Effector memory CD8-positive, alpha-beta T cell (primary cell): ENCODE measurements around the gene RASAL2.

Experiments used
- ATAC-seq: fragments of 150-1000 bp; cut with Tn5 transposase; replicated peaks from 2 replicates; pipeline ENCODE4 v1.10.0; 2021; ENCODE audit warnings: mild to moderate bottlenecking, moderate library complexity
- DNase-seq, 3 experiments: peaks; one replicate each; pipeline ENCODE4 v3.0.0; 2021
- H3K27ac Mint-ChIP-seq, 2 donors: one replicate each; pipeline ENCODE4 v1.8.0; 2022; ENCODE audit warnings: mild to moderate bottlenecking in 2 of 2, mixed read lengths in 2 of 2, moderate library complexity in 2 of 2
- H3K27me3 Mint-ChIP-seq, 2 donors: one replicate each; pipeline ENCODE4 v1.8.0; 2022; ENCODE audit warnings: mixed read lengths in 2 of 2
- H3K36me3 Mint-ChIP-seq: one replicate; pipeline ENCODE4 v1.8.0; 2022; ENCODE audit warnings: mild to moderate bottlenecking, moderate library complexity, mixed read lengths; ENCODE audit not compliant: insufficient read depth
- H3K4me1 Mint-ChIP-seq, 2 donors: one replicate each; pipeline ENCODE4 v1.8.0; 2022; ENCODE audit warnings: low read depth in 2 of 2, mixed read lengths in 2 of 2
- H3K4me3 Mint-ChIP-seq, 2 donors: one replicate each; pipeline ENCODE4 v1.8.0; 2022; ENCODE audit warnings: mild to moderate bottlenecking in 2 of 2, mixed read lengths in 2 of 2, moderate library complexity in 2 of 2
- H3K9me3 Mint-ChIP-seq, 2 donors: one replicate each; pipeline ENCODE4 v1.8.0; 2022; ENCODE audit warnings: mixed read lengths in 2 of 2

Gene RASAL2

GRCh38 chr1:178060789-178061556 is 32.9 kb upstream of the RASAL2 start:
- H3K36me3 Mint-ChIP-seq = no peaks in the 10 kb centered on the region
- peaks cover 7 to 12% of the 10 kb centered on the region in 2 donors for H3K9me3 Mint-ChIP-seq
- H3K27me3 Mint-ChIP-seq = no peaks in the 10 kb centered on the region
- DNase-seq (no peak), ATAC-seq (no peak)
- H3K27ac Mint-ChIP-seq = no peak overlapping the region
- H3K4me3 Mint-ChIP-seq = no peak overlapping the region
- H3K4me1 Mint-ChIP-seq = no peaks in the 10 kb centered on the region

- H3K4me1 Mint-ChIP-seq = no peaks in the 10 kb centered on the region
- ATAC-seq (no peak), DNase-seq (no peak)
- H3K36me3 Mint-ChIP-seq = no peaks in the 10 kb centered on the region
- H3K27ac Mint-ChIP-seq = no peak overlapping the region
- H3K9me3 Mint-ChIP-seq = peaks cover 11 to 13% of the 10 kb centered on the region in 2 donors
- no peak overlapping the region for H3K4me3 Mint-ChIP-seq
- no peaks in the 10 kb centered on the region for H3K27me3 Mint-ChIP-seq
These were observed 32.3 kb upstream of the RASAL2 start for GRCh38 chr1:178061620-178062019.

- no peak for DNase-seq
- Mint-ChIP-seq H3K27ac (no peak overlapping the region), H3K36me3 (no peaks in the 10 kb centered on the region), H3K27me3 (no peaks in the 10 kb centered on the region), H3K4me1 (no peaks in the 10 kb centered on the region), H3K9me3 (peaks cover 15 to 24% of the 10 kb centered on the region in 2 donors), H3K4me3 (no peak overlapping the region)
- ATAC-seq = no peak
These were observed 29.6 kb upstream of the RASAL2 start for GRCh38 chr1:178064191-178064821.

GRCh38 chr1:178065250-178065649 is 28.7 kb upstream of the RASAL2 start:
- H3K36me3 Mint-ChIP-seq = no peaks in the 10 kb centered on the region
- DNase-seq = no peak
- H3K4me3 Mint-ChIP-seq = no peak overlapping the region
- no peak for ATAC-seq
- H3K27ac Mint-ChIP-seq = no peak overlapping the region
- H3K4me1 Mint-ChIP-seq = no peaks in the 10 kb centered on the region
- H3K9me3 Mint-ChIP-seq = peaks cover 15 to 19% of the 10 kb centered on the region in 2 donors
- H3K27me3 Mint-ChIP-seq = no peaks in the 10 kb centered on the region

- Mint-ChIP-seq H3K36me3 (no peaks in the 10 kb centered on the region), H3K4me3 (no peak overlapping the region), H3K27ac (no peak overlapping the region)
These were observed 27.5 kb upstream of the RASAL2 start for GRCh38 chr1:178066296-178066907.

GRCh38 chr1:178066908-178067614 is 26.8 kb upstream of the RASAL2 start:
- Mint-ChIP-seq H3K9me3 (peaks cover 13 to 19% of the 10 kb centered on the region in 2 donors), H3K4me3 (no peak overlapping the region), H3K36me3 (no peaks in the 10 kb centered on the region), H3K27me3 (no peaks in the 10 kb centered on the region), H3K4me1 (no peaks in the 10 kb centered on the region), H3K27ac (peak overlapping the region in 1 of 2 donors; percentile 8)
- no peak for DNase-seq
- no peak for ATAC-seq

More at GRCh38 chr1:178066296-178066907, 27.5 kb upstream of the RASAL2 start:
- ATAC-seq = no peak
- H3K27me3 Mint-ChIP-seq = no peaks in the 10 kb centered on the region
- peaks cover 13 to 19% of the 10 kb centered on the region in 2 donors for H3K9me3 Mint-ChIP-seq
- DNase-seq = no peak
- H3K4me1 Mint-ChIP-seq = no peaks in the 10 kb centered on the region

- no peak for DNase-seq
These were observed 22.1 kb upstream of the RASAL2 start for GRCh38 chr1:178071811-178072210.

GRCh38 chr1:178072326-178072725 is 21.6 kb upstream of the RASAL2 start:
- H3K27ac Mint-ChIP-seq = no peak overlapping the region
- no peak for DNase-seq
- H3K4me3 Mint-ChIP-seq = no peak overlapping the region
- H3K4me1 Mint-ChIP-seq = no peaks in the 10 kb centered on the region
- H3K27me3 Mint-ChIP-seq = no peaks in the 10 kb centered on the region
- H3K9me3 Mint-ChIP-seq = peaks cover 14 to 18% of the 10 kb centered on the region in 2 donors
- H3K36me3 Mint-ChIP-seq = no peaks in the 10 kb centered on the region
- ATAC-seq = no peak

More at GRCh38 chr1:178071811-178072210, 22.1 kb upstream of the RASAL2 start:
- H3K9me3 Mint-ChIP-seq = peaks cover 13 to 23% of the 10 kb centered on the region in 2 donors
- no peak overlapping the region for H3K4me3 Mint-ChIP-seq
- H3K4me1 Mint-ChIP-seq = no peaks in the 10 kb centered on the region
- no peaks in the 10 kb centered on the region for H3K27me3 Mint-ChIP-seq
- no peak for ATAC-seq
- H3K27ac Mint-ChIP-seq = no peak overlapping the region
- H3K36me3 Mint-ChIP-seq = no peaks in the 10 kb centered on the region

GRCh38 chr1:178075333-178075732 is 18.6 kb upstream of the RASAL2 start:
- Mint-ChIP-seq H3K9me3 (peaks cover 10 to 14% of the 10 kb centered on the region in 2 donors), H3K36me3 (no peaks in the 10 kb centered on the region), H3K27me3 (no peaks in the 10 kb centered on the region), H3K4me1 (no peaks in the 10 kb centered on the region), H3K27ac (no peak overlapping the region), H3K4me3 (no peak overlapping the region)
- ATAC-seq (no peak), DNase-seq (no peak)

- ATAC-seq (no peak), DNase-seq (no peak)
- no peaks in the 10 kb centered on the region for H3K27me3 Mint-ChIP-seq
- H3K4me1 Mint-ChIP-seq = no peaks in the 10 kb centered on the region
- no peak overlapping the region for H3K4me3 Mint-ChIP-seq
- H3K9me3 Mint-ChIP-seq = peaks cover 10 to 14% of the 10 kb centered on the region in 2 donors
- no peaks in the 10 kb centered on the region for H3K36me3 Mint-ChIP-seq
- no peak overlapping the region for H3K27ac Mint-ChIP-seq
These were observed 17.3 kb upstream of the RASAL2 start for GRCh38 chr1:178076607-178077006.

- no peak for ATAC-seq
- no peaks in the 10 kb centered on the region for H3K27me3 Mint-ChIP-seq
- no peaks in the 10 kb centered on the region for H3K36me3 Mint-ChIP-seq
These were observed 16.0 kb upstream of the RASAL2 start for GRCh38 chr1:178077917-178078316.

GRCh38 chr1:178086294-178086693 is 7.6 kb upstream of the RASAL2 start:
- no peak overlapping the region for H3K27ac Mint-ChIP-seq

More at GRCh38 chr1:178077917-178078316, 16.0 kb upstream of the RASAL2 start:
- H3K4me1 Mint-ChIP-seq = no peaks in the 10 kb centered on the region
- DNase-seq = no peak
- no peak overlapping the region for H3K27ac Mint-ChIP-seq
- no peak overlapping the region for H3K4me3 Mint-ChIP-seq
- H3K9me3 Mint-ChIP-seq = peaks cover 10 to 13% of the 10 kb centered on the region in 2 donors

GRCh38 chr1:178086766-178087165 is 7.1 kb upstream of the RASAL2 start:
- Mint-ChIP-seq H3K36me3 (no peaks in the 10 kb centered on the region), H3K27ac (no peak overlapping the region), H3K4me1 (no peaks in the 10 kb centered on the region), H3K9me3 (peaks cover 15 to 16% of the 10 kb centered on the region in 2 donors), H3K27me3 (peaks cover 5 to 13% of the 10 kb centered on the region in 2 donors), H3K4me3 (no peak overlapping the region)
- DNase-seq = no peak
- no peak for ATAC-seq

More at GRCh38 chr1:178086294-178086693, 7.6 kb upstream of the RASAL2 start:
- Mint-ChIP-seq H3K36me3 (no peaks in the 10 kb centered on the region), H3K9me3 (peaks cover 15 to 16% of the 10 kb centered on the region in 2 donors), H3K4me3 (no peak overlapping the region), H3K4me1 (no peaks in the 10 kb centered on the region), H3K27me3 (peaks cover under 1 to 8% of the 10 kb centered on the region in 2 donors)
- no peak for ATAC-seq
- no peak for DNase-seq
